ENCODE results near the gene TTLL6.
"Not testable (repeated sequence)": the region's sequence is repeated elsewhere in the genome, so short reads cannot be mapped to it uniquely, and the experiment has no call there.

The TTLL6 gene

GRCh38 chr17:48830840-48831548 lies 14.0 kb upstream of the TTLL6 start, which contains the start of gene CALCOCO2:
Gene CALCOCO2, plus strand, starts transcription at chr17:48831035. Its CDS starts 10,673 bp downstream, at chr17:48841708.
- H3K9me3 ChIP-seq (ENCODE audit: low read length), result no peaks in the 10 kb centered on the region
- peak within 1 kb of the TSS; percentile 70 for H3K4me2 ChIP-seq (ENCODE audit: low read length)
- peaks cover 5% of the 10 kb centered on the region for H3K4me1 ChIP-seq (ENCODE audit: insufficient read depth, low read length, severe bottlenecking)
- H3K79me2 ChIP-seq (ENCODE audit: insufficient read depth, low read length), result no peaks in the 10 kb centered on the region
- H4K20me1 ChIP-seq (ENCODE audit: insufficient read depth, low read length), result 0 out of 2 replicates have a peak, but pooled peaks cover 2% of the 10 kb centered on the region
- no peaks in the 10 kb centered on the region for H3K27me3 ChIP-seq (ENCODE audit: insufficient read depth, low read length)
- peak within 1 kb of the TSS; percentile 69 for H3K9ac ChIP-seq (ENCODE audit: low read length)
- no peaks in the 10 kb centered on the region for H3K9me2 ChIP-seq (ENCODE audit: low read depth, low read length)
- no peak for TF ChIP-seq CTCF (IDR thresholded peaks at IDR 0.05; ENCODE audit: low read length)
- no peak for TF ChIP-seq EZH2 (IDR thresholded peaks at IDR 0.05; ENCODE audit: borderline replicate concordance, low read length)
- peak within 1 kb of the TSS; percentile 11 for H2AFZ ChIP-seq (ENCODE audit: low read length)
- H3K36me3 ChIP-seq (ENCODE audit: insufficient read depth, low read length), result no peaks in the 10 kb centered on the region
- H3F3A ChIP-seq (ENCODE audit: insufficient read depth, low read length), result no peaks in the 10 kb centered on the region
- peak within 1 kb of the TSS; percentile 79 for H3K4me3 ChIP-seq (ENCODE audit: low read depth, low read length, poor library complexity, severe bottlenecking)
- H3K27ac ChIP-seq (ENCODE audit: low read depth, low read length, poor library complexity, severe bottlenecking), result no peak within 1 kb of the TSS

- no peaks in the 10 kb centered on the region for H3K9me3 ChIP-seq (ENCODE audit: low read length)
- no peaks in the 10 kb centered on the region for H3F3A ChIP-seq (ENCODE audit: insufficient read depth, low read length)
- H2AFZ ChIP-seq (ENCODE audit: low read length), result no peak overlapping the region
Observed at GRCh38 chr17:48825446-48826381, 8.7 kb upstream of the TTLL6 start.

GRCh38 chr17:48820936-48821335 lies 3.9 kb upstream of the TTLL6 start:
- H3K27me3 ChIP-seq (ENCODE audit: insufficient read depth, low read length); H3K9me2 ChIP-seq (ENCODE audit: low read depth, low read length); H3K4me3 ChIP-seq (ENCODE audit: low read depth, low read length, poor library complexity, severe bottlenecking); H4K20me1 ChIP-seq (ENCODE audit: insufficient read depth, low read length); H3K9me3 ChIP-seq (ENCODE audit: low read length); H3K4me2 ChIP-seq (ENCODE audit: low read length); H3F3A ChIP-seq (ENCODE audit: insufficient read depth, low read length); H3K9ac ChIP-seq (ENCODE audit: low read length); H3K27ac ChIP-seq (ENCODE audit: low read depth, low read length, poor library complexity, severe bottlenecking); H2AFZ ChIP-seq (ENCODE audit: low read length); H3K4me1 ChIP-seq (ENCODE audit: insufficient read depth, low read length, severe bottlenecking); H3K36me3 ChIP-seq (ENCODE audit: insufficient read depth, low read length); H3K79me2 ChIP-seq (ENCODE audit: insufficient read depth, low read length): not testable (repeated sequence)

More at GRCh38 chr17:48825446-48826381, 8.7 kb upstream of the TTLL6 start:
- Histone ChIP-seq H3K36me3 (ENCODE audit: insufficient read depth, low read length) (no peaks in the 10 kb centered on the region), H4K20me1 (ENCODE audit: insufficient read depth, low read length) (no peaks in the 10 kb centered on the region), H3K4me1 (ENCODE audit: insufficient read depth, low read length, severe bottlenecking) (no peaks in the 10 kb centered on the region), H3K27ac (ENCODE audit: low read depth, low read length, poor library complexity, severe bottlenecking) (no peak overlapping the region), H3K9me2 (ENCODE audit: low read depth, low read length) (no peaks in the 10 kb centered on the region), H3K27me3 (ENCODE audit: insufficient read depth, low read length) (0 out of 2 replicates have a peak, but pooled peaks cover 1% of the 10 kb centered on the region), H3K4me2 (ENCODE audit: low read length) (no peak overlapping the region), H3K79me2 (ENCODE audit: insufficient read depth, low read length) (no peaks in the 10 kb centered on the region), H3K9ac (ENCODE audit: low read length) (no peak overlapping the region), H3K4me3 (ENCODE audit: low read depth, low read length, poor library complexity, severe bottlenecking) (no peak overlapping the region)
- TF ChIP-seq EZH2 (IDR thresholded peaks at IDR 0.05; ENCODE audit: borderline replicate concordance, low read length) (no peak), CTCF (IDR thresholded peaks at IDR 0.05; ENCODE audit: low read length) (no peak)
